ENCODE data around the gene GALNT18. TPM values are rescaled to one million over a fixed set of nuclear protein-coding genes. Genes with fewer than 3 reads are reported as not detected.

The GALNT18 gene
- total RNA-seq, 3 donors from 2014 or later, result 14.7 to 25.9 (median 16.4) TPM

- Histone ChIP-seq H3K27ac (no peak overlapping the region), H3K4me1 (no peaks in the 10 kb centered on the region), H3K4me3 (no peak overlapping the region), H3K27me3 (no peaks in the 10 kb centered on the region), H3K9me3 (no peaks in the 10 kb centered on the region), H3K36me3 (no peaks in the 10 kb centered on the region)
- DNase-seq (ENCODE audit: low spot score in 2 of 2), result no peak
- TF ChIP-seq POLR2AphosphoS5 (IDR thresholded peaks at IDR 0.05), result no peak
- no peak for TF ChIP-seq POLR2A (IDR thresholded peaks at IDR 0.05)
- TF ChIP-seq, protein P1, sequence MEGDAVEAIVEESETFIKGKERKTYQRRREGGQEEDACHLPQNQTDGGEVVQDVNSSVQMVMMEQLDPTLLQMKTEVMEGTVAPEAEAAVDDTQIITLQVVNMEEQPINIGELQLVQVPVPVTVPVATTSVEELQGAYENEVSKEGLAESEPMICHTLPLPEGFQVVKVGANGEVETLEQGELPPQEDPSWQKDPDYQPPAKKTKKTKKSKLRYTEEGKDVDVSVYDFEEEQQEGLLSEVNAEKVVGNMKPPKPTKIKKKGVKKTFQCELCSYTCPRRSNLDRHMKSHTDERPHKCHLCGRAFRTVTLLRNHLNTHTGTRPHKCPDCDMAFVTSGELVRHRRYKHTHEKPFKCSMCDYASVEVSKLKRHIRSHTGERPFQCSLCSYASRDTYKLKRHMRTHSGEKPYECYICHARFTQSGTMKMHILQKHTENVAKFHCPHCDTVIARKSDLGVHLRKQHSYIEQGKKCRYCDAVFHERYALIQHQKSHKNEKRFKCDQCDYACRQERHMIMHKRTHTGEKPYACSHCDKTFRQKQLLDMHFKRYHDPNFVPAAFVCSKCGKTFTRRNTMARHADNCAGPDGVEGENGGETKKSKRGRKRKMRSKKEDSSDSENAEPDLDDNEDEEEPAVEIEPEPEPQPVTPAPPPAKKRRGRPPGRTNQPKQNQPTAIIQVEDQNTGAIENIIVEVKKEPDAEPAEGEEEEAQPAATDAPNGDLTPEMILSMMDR (IDR thresholded peaks at IDR 0.05), result no peak
- intact Hi-C loops (cut with DNase I; ENCODE audit: low total_unique reads), result no loop called here
Measured at GRCh38 chr11:11570823-11571222, 51.0 kb downstream of the GALNT18 start.

DNA sequence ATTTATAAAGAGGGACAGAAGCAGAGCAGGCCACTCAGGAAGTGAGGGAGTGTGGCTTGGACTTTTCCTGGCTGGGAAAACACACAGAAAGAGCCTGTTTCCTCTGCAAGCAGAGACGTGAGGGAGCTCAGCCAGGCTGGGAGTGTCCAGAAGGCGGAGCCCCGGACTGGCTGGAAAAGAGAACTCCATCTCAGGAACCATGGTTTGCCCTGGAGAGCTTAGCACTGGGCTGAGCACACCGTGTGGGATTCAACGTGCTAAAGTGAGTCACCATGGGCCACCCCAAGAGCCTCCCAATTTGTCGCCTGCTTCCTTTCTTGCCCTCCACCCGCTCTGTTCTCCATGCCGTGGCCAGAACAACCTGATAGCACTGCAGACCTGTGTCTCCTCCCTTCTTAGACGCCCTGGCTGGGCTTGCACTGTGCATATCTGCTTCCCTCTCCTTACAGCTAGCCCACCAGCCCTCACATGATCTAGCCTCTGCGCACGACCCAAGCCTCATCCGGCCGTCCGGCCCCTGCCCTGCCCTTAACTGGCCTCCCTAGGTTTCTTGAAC lies 51.8 kb downstream of the GALNT18 start:
- H3K4me1 ChIP-seq, result no peaks in the 10 kb centered on the region
- H3K9me3 ChIP-seq, result no peaks in the 10 kb centered on the region
- intact Hi-C loops (cut with DNase I; ENCODE audit: low total_unique reads), result no loop called here
- H3K27ac ChIP-seq, result peak overlapping the region in 1 of 2 donors; percentile 5
- DNase-seq (ENCODE audit: low spot score in 2 of 2), result peak in 1 of 2 donors; percentile 24
- no peak for TF ChIP-seq POLR2AphosphoS5 (IDR thresholded peaks at IDR 0.05)
- no peak for TF ChIP-seq POLR2A (IDR thresholded peaks at IDR 0.05)
- TF ChIP-seq, protein P1 (IDR thresholded peaks at IDR 0.05), result no peak
- H3K27me3 ChIP-seq, result no peaks in the 10 kb centered on the region
- H3K36me3 ChIP-seq, result no peaks in the 10 kb centered on the region
- H3K4me3 ChIP-seq, result peak overlapping the region in 1 of 3 donors; percentile 5

GRCh38 chr11:11568651-11569229 lies 53.1 kb downstream of the GALNT18 start:
- intact Hi-C loops (cut with DNase I; ENCODE audit: low total_unique reads), result no loop called here
- Histone ChIP-seq H3K4me3 (no peak overlapping the region), H3K4me1 (no peaks in the 10 kb centered on the region), H3K27me3 (no peaks in the 10 kb centered on the region), H3K27ac (no peak overlapping the region), H3K9me3 (no peaks in the 10 kb centered on the region), H3K36me3 (no peaks in the 10 kb centered on the region)
- no peak for TF ChIP-seq POLR2A (IDR thresholded peaks at IDR 0.05)
- no peak for TF ChIP-seq POLR2AphosphoS5 (IDR thresholded peaks at IDR 0.05)
- no peak for DNase-seq (ENCODE audit: low spot score in 2 of 2)

DNA sequence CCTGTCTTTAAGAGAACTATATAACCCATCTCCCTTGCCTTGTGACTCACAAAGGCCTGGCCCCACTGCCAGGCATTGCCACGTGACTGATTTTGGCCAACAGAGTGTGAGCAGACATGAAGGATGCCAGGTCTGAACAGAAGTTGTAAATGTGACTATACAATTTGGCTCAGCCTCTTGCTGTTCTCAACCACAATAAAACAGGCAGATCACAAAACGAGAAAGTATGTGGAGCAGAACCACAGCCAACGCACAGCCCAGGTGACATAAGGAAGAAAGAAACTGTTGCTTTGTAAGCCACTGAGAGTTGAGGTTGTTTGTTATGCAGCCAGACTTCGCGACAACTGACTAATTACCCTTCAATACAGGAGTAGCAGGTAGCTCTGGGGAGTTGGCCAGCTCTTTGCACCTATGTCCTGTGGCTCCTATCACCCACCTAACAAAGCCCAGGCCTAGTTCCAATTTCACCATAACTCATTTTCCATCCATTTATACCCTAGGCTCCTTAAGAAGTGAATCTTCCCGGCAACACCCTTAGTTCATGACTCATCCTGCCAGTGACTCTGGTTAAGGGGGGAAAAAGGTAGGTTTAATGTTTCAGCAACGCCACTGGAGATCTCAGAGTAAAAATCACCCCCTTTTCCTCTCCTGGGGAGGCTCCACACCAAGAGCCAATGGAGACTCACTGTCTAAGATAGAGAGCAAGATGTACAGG lies 53.7 kb downstream of the GALNT18 start:
- no peaks in the 10 kb centered on the region for H3K4me1 ChIP-seq
- H3K9me3 ChIP-seq, result no peaks in the 10 kb centered on the region
- H3K36me3 ChIP-seq, result no peaks in the 10 kb centered on the region
- intact Hi-C loops (cut with DNase I; ENCODE audit: low total_unique reads), result no loop called here
- no peak overlapping the region for H3K27ac ChIP-seq
- no peaks in the 10 kb centered on the region for H3K27me3 ChIP-seq
- no peak overlapping the region for H3K4me3 ChIP-seq
- TF ChIP-seq, protein P1 (IDR thresholded peaks at IDR 0.05), result no peak
- TF ChIP-seq POLR2AphosphoS5 (IDR thresholded peaks at IDR 0.05), result no peak
- TF ChIP-seq POLR2A (IDR thresholded peaks at IDR 0.05), result no peak
- no peak for DNase-seq (ENCODE audit: low spot score in 2 of 2)

- no peaks in the 10 kb centered on the region for H3K36me3 ChIP-seq
Measured at GRCh38 chr11:11565636-11566035, 56.2 kb downstream of the GALNT18 start.

More at GRCh38 chr11:11565636-11566035, 56.2 kb downstream of the GALNT18 start:
- intact Hi-C loops (cut with DNase I; ENCODE audit: low total_unique reads), result no loop called here
- Histone ChIP-seq H3K4me3 (no peak overlapping the region), H3K9me3 (no peaks in the 10 kb centered on the region), H3K27ac (no peak overlapping the region), H3K27me3 (no peaks in the 10 kb centered on the region), H3K4me1 (no peaks in the 10 kb centered on the region)
- TF ChIP-seq POLR2A (IDR thresholded peaks at IDR 0.05), result no peak
- DNase-seq (ENCODE audit: low spot score in 2 of 2), result no peak

Measured in breast epithelium (tissue), 4 donors.